Measurements from ENCODE around the gene LHPP.

The LHPP gene

GRCh38 chr10:124650820-124651401 is 189.3 kb downstream of the LHPP start:
- Histone ChIP-seq H3K4me1 (ENCODE audit: insufficient read depth, low read length) (peaks cover 39% of the 10 kb centered on the region), H3K4me3 (ENCODE audit: low read depth in 1 of 2, low read length in 2 of 2) (no peak overlapping the region), H3K9ac (ENCODE audit: low read length) (no peak overlapping the region), H3K9me3 (ENCODE audit: low read length) (no peaks in the 10 kb centered on the region), H3K27ac (ENCODE audit: low read depth, low read length) (no peak overlapping the region), H3K36me3 (ENCODE audit: insufficient read depth, low read length) (peaks cover 6% of the 10 kb centered on the region), H3K27me3 (ENCODE audit: control insufficient read depth in 1 of 2, insufficient read depth in 2 of 2, low read length in 2 of 2) (no peaks in the 10 kb centered on the region)

DNA sequence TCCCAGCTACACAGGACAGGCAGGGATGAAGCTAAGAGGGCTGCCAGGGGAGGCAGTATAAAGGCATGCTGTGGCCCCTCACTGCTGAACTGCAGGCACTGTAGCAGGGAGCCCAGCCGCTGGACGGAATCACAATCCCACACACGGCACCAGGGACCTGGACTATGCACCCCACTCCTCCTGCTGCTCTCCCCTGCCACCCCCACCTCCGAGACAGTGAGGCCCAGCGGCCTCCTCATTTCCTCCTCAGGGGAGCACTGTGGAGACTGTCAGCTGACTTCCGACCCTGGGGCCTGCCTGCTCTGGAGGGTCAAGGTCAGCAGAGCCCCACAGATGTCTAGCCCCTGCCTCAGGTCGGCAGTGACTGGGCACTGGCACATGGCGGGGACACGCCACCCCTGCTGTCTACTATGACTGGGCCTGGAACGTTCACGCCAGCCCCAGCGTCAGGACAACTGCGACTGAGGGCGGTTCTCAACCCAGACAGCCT is 189.8 kb downstream of the LHPP start:
- Histone ChIP-seq H3K9ac (ENCODE audit: low read length) (no peak overlapping the region), H3K36me3 (ENCODE audit: insufficient read depth, low read length) (peaks cover 6% of the 10 kb centered on the region), H3K27ac (ENCODE audit: low read depth, low read length) (no peak overlapping the region), H3K9me3 (ENCODE audit: low read length) (no peaks in the 10 kb centered on the region), H3K4me1 (ENCODE audit: insufficient read depth, low read length) (peaks cover 34% of the 10 kb centered on the region), H3K4me3 (ENCODE audit: low read depth in 1 of 2, low read length in 2 of 2) (no peak overlapping the region), H3K27me3 (ENCODE audit: control insufficient read depth in 1 of 2, insufficient read depth in 2 of 2, low read length in 2 of 2) (no peaks in the 10 kb centered on the region)

- no peaks in the 10 kb centered on the region for H3K27me3 ChIP-seq (ENCODE audit: control insufficient read depth in 1 of 2, insufficient read depth in 2 of 2, low read length in 2 of 2)
- no peak overlapping the region for H3K27ac ChIP-seq (ENCODE audit: low read depth, low read length)
- peaks cover 26% of the 10 kb centered on the region for H3K4me1 ChIP-seq (ENCODE audit: insufficient read depth, low read length)
- peaks cover 6% of the 10 kb centered on the region for H3K36me3 ChIP-seq (ENCODE audit: insufficient read depth, low read length)
- H3K9me3 ChIP-seq (ENCODE audit: low read length): no peaks in the 10 kb centered on the region
- no peak overlapping the region for H3K9ac ChIP-seq (ENCODE audit: low read length)
- no peak overlapping the region for H3K4me3 ChIP-seq (ENCODE audit: low read depth in 1 of 2, low read length in 2 of 2)
Observed at GRCh38 chr10:124652200-124652599, 190.6 kb downstream of the LHPP start.

DNA sequence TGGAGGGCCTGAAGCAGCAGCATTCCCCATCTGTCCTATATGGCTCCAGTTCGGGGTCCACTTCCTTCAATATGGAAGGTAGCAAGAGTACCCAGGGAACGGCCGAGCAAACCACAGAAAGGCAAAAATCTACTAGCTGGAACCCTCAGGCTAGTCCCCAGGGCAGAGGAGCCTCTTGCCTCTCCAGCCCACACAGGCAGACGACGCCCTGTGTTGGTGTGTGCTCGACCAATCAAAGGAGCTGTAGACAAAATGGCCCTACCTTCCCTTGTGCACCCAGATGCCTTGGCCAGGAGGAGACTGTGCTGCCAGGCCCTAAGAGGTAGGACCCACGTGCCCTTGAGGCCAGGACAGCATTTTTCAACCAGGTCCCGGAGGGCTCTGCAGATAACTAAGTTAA is 191.1 kb downstream of the LHPP start:
- Histone ChIP-seq H3K36me3 (ENCODE audit: insufficient read depth, low read length) (peaks cover 6% of the 10 kb centered on the region), H3K27me3 (ENCODE audit: control insufficient read depth in 1 of 2, insufficient read depth in 2 of 2, low read length in 2 of 2) (no peaks in the 10 kb centered on the region), H3K27ac (ENCODE audit: low read depth, low read length) (no peak overlapping the region), H3K4me1 (ENCODE audit: insufficient read depth, low read length) (peaks cover 21% of the 10 kb centered on the region), H3K9ac (ENCODE audit: low read length) (no peak overlapping the region), H3K4me3 (ENCODE audit: low read depth in 1 of 2, low read length in 2 of 2) (no peak overlapping the region), H3K9me3 (ENCODE audit: low read length) (no peaks in the 10 kb centered on the region)

GRCh38 chr10:124653311-124653710 is 191.7 kb downstream of the LHPP start:
- Histone ChIP-seq H3K9ac (ENCODE audit: low read length) (no peak overlapping the region), H3K9me3 (ENCODE audit: low read length) (no peaks in the 10 kb centered on the region), H3K27me3 (ENCODE audit: control insufficient read depth in 1 of 2, insufficient read depth in 2 of 2, low read length in 2 of 2) (no peaks in the 10 kb centered on the region), H3K4me3 (ENCODE audit: low read depth in 1 of 2, low read length in 2 of 2) (no peak overlapping the region), H3K27ac (ENCODE audit: low read depth, low read length) (no peak overlapping the region), H3K36me3 (ENCODE audit: insufficient read depth, low read length) (peaks cover 6% of the 10 kb centered on the region), H3K4me1 (ENCODE audit: insufficient read depth, low read length) (peaks cover 15% of the 10 kb centered on the region)

DNA sequence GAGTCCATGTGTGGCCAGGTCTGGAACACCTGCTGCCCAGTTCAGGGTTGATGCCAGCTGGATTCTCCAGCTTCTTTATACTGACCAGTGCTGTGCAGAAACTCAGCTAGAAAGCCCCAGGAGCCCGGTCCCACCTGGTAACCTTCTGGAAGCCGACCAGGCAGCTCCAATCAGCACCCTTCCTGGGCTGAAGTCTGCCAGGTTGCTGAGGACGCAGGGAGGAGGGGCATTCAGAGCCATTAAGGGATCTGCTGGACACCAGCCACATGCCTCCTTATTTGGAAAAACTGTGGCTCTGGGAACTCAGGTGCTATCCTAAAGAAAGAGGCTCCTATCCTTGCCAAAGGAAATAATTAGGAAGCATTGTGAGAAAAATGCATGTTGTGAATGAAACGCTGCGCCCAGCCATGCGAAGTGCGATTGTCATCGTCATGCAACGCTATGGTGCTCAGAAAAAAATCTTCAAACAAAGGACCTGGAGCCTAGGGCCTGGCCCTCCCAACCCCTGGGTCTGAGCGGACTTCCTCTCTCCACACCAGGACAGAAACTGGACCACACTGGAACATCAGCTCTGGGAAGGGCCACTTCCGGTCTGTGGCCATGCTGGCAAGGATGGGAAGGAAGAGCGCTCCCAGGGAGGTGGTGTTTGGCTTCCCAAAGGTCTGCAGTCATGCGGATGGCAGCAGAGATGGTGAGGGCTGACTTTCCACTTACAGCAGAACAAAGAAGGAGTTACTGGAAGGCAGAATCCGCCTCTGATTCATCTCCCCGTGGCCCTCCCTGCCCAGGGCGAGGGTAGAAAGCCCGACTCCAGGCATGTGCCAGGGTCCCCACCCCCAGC is 192.4 kb downstream of the LHPP start:
- Histone ChIP-seq H3K4me3 (ENCODE audit: low read depth in 1 of 2, low read length in 2 of 2) (no peak overlapping the region), H3K36me3 (ENCODE audit: insufficient read depth, low read length) (peaks cover 6% of the 10 kb centered on the region), H3K4me1 (ENCODE audit: insufficient read depth, low read length) (peaks cover 8% of the 10 kb centered on the region), H3K9ac (ENCODE audit: low read length) (no peak overlapping the region), H3K9me3 (ENCODE audit: low read length) (no peaks in the 10 kb centered on the region), H3K27ac (ENCODE audit: low read depth, low read length) (no peak overlapping the region), H3K27me3 (ENCODE audit: control insufficient read depth in 1 of 2, insufficient read depth in 2 of 2, low read length in 2 of 2) (no peaks in the 10 kb centered on the region)

GRCh38 chr10:124654686-124655085 is 193.1 kb downstream of the LHPP start:
- Histone ChIP-seq H3K9me3 (ENCODE audit: low read length) (no peaks in the 10 kb centered on the region), H3K9ac (ENCODE audit: low read length) (no peak overlapping the region), H3K4me3 (ENCODE audit: low read depth in 1 of 2, low read length in 2 of 2) (no peak overlapping the region), H3K4me1 (ENCODE audit: insufficient read depth, low read length) (peaks cover 1% of the 10 kb centered on the region), H3K36me3 (ENCODE audit: insufficient read depth, low read length) (peaks cover 6% of the 10 kb centered on the region), H3K27ac (ENCODE audit: low read depth, low read length) (no peak overlapping the region), H3K27me3 (ENCODE audit: control insufficient read depth in 1 of 2, insufficient read depth in 2 of 2, low read length in 2 of 2) (no peaks in the 10 kb centered on the region)

GRCh38 chr10:124655191-124656112 is 193.8 kb downstream of the LHPP start:
- Histone ChIP-seq H3K9me3 (ENCODE audit: low read length) (no peaks in the 10 kb centered on the region), H3K9ac (ENCODE audit: low read length) (no peak overlapping the region), H3K4me3 (ENCODE audit: low read depth in 1 of 2, low read length in 2 of 2) (no peak overlapping the region), H3K4me1 (ENCODE audit: insufficient read depth, low read length) (no peaks in the 10 kb centered on the region), H3K27me3 (ENCODE audit: control insufficient read depth in 1 of 2, insufficient read depth in 2 of 2, low read length in 2 of 2) (no peaks in the 10 kb centered on the region), H3K27ac (ENCODE audit: low read depth, low read length) (no peak overlapping the region), H3K36me3 (ENCODE audit: insufficient read depth, low read length) (peaks cover 6% of the 10 kb centered on the region)

DNA sequence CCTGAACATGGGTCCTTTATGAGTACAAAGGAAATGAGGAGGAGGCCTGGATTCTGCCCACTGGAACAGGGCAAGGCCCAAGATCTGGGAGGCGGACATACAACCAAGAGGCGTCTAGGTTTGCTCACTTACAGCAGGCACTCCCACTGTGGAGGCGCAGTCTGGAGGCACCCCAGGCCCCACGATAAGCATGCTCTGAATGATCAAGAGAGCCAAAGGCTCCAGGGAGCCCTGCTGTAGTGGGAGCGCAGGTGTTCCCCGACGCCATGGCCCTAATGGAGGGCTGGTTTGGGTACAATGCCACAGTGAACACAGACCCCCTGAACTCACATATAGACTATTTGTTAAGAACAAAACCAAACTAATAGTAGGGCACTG is 194.5 kb downstream of the LHPP start:
- H3K27ac ChIP-seq (ENCODE audit: low read depth, low read length): no peak overlapping the region
- H3K4me1 ChIP-seq (ENCODE audit: insufficient read depth, low read length): no peaks in the 10 kb centered on the region
- no peak overlapping the region for H3K4me3 ChIP-seq (ENCODE audit: low read depth in 1 of 2, low read length in 2 of 2)
- H3K27me3 ChIP-seq (ENCODE audit: control insufficient read depth in 1 of 2, insufficient read depth in 2 of 2, low read length in 2 of 2): no peaks in the 10 kb centered on the region
- H3K9ac ChIP-seq (ENCODE audit: low read length): no peak overlapping the region
- peaks cover 6% of the 10 kb centered on the region for H3K36me3 ChIP-seq (ENCODE audit: insufficient read depth, low read length)
- no peaks in the 10 kb centered on the region for H3K9me3 ChIP-seq (ENCODE audit: low read length)

GRCh38 chr10:124656541-124656940 is 194.9 kb downstream of the LHPP start:
- H3K4me1 ChIP-seq (ENCODE audit: insufficient read depth, low read length): no peaks in the 10 kb centered on the region
- H3K36me3 ChIP-seq (ENCODE audit: insufficient read depth, low read length): peaks cover 6% of the 10 kb centered on the region
- no peak overlapping the region for H3K9ac ChIP-seq (ENCODE audit: low read length)
- H3K9me3 ChIP-seq (ENCODE audit: low read length): no peaks in the 10 kb centered on the region
- no peak overlapping the region for H3K4me3 ChIP-seq (ENCODE audit: low read depth in 1 of 2, low read length in 2 of 2)
- no peak overlapping the region for H3K27ac ChIP-seq (ENCODE audit: low read depth, low read length)
- H3K27me3 ChIP-seq (ENCODE audit: control insufficient read depth in 1 of 2, insufficient read depth in 2 of 2, low read length in 2 of 2): no peaks in the 10 kb centered on the region

DNA sequence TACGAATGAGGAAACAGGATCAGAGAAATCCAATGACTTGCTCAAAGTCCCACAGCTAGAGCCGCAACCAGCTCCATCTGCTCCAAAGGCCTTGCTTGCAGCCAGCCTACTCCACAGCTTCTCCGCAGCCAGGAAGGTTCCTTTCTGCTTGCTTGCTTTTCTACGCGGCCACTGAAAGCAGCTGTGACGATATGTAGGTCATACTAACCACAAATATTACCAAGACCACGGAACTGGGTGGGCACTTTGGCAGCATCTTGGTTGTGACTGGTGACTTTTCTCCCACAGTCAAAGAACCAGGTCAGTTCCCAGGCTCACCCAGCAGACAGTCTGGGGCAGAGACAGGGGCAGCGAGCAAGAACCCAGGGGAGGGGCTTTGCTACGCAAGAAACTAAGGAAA is 196.2 kb downstream of the LHPP start:
- Histone ChIP-seq H3K4me1 (ENCODE audit: insufficient read depth, low read length) (no peaks in the 10 kb centered on the region), H3K9ac (ENCODE audit: low read length) (no peak overlapping the region), H3K36me3 (ENCODE audit: insufficient read depth, low read length) (peaks cover 6% of the 10 kb centered on the region), H3K4me3 (ENCODE audit: low read depth in 1 of 2, low read length in 2 of 2) (no peak overlapping the region), H3K27ac (ENCODE audit: low read depth, low read length) (no peak overlapping the region), H3K27me3 (ENCODE audit: control insufficient read depth in 1 of 2, insufficient read depth in 2 of 2, low read length in 2 of 2) (no peaks in the 10 kb centered on the region), H3K9me3 (ENCODE audit: low read length) (no peaks in the 10 kb centered on the region)
